ENCODE measurements around the gene CD2BP2. TPM values are rescaled to one million over a fixed set of nuclear protein-coding genes. Genes with fewer than 3 reads are reported as not detected.

The CD2BP2 gene
- total and polyA plus RNA-seq, 2 of the 13 experiments (the other 11 are each of a cell fraction or from before 2014, with no cell fraction given) = 24.9 to 54.6 TPM

DNA sequence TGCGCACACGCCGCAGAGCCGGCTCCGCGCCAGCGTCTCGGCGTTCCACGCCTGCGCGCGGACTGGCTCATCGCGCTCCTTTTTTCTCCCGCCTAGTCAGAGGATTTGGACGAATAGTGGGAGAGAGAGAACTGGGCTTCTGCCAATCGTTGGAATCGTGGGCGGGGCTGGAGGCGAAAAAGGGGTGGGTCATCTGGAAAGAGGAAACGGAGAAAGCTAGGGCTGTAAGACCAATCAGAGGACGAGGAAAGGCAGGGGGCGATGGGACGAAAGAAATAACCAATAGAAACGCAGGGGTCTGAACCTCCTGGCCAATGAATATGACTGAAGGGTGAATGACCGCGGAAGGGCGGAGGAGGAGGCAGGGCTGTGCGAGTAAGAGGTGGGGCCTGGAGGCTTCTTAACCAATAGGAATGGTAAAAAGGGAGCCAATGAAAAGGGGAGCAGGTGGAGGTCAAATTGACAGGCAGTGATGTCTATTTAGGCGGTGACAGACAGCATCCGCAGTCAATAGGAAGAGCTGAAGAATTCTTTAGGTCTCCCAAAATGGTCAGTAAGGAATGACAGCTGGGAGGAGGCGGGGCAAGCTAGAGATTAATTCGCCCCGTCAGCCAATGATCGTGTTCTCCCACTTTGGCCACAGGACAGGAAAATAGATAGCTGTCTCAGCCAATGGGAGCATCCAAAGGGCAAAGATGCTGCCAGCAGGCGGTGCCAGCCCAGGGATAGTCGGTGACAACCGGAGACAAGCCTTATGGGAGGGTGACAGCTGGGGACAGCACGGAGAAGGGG is 15.5 kb upstream of the CD2BP2 start, which contains the start of gene TBC1D10B (continued):
- TF ChIP-seq, protein P1, sequence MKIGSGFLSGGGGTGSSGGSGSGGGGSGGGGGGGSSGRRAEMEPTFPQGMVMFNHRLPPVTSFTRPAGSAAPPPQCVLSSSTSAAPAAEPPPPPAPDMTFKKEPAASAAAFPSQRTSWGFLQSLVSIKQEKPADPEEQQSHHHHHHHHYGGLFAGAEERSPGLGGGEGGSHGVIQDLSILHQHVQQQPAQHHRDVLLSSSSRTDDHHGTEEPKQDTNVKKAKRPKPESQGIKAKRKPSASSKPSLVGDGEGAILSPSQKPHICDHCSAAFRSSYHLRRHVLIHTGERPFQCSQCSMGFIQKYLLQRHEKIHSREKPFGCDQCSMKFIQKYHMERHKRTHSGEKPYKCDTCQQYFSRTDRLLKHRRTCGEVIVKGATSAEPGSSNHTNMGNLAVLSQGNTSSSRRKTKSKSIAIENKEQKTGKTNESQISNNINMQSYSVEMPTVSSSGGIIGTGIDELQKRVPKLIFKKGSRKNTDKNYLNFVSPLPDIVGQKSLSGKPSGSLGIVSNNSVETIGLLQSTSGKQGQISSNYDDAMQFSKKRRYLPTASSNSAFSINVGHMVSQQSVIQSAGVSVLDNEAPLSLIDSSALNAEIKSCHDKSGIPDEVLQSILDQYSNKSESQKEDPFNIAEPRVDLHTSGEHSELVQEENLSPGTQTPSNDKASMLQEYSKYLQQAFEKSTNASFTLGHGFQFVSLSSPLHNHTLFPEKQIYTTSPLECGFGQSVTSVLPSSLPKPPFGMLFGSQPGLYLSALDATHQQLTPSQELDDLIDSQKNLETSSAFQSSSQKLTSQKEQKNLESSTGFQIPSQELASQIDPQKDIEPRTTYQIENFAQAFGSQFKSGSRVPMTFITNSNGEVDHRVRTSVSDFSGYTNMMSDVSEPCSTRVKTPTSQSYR (CRISPR knock-in tag; IDR thresholded peaks at IDR 0.05; ENCODE audit: borderline replicate concordance) = no peak
- no peak for TF ChIP-seq ZSCAN21 (CRISPR knock-in tag; IDR thresholded peaks at IDR 0.05; ENCODE audit: borderline replicate concordance)
- TF ChIP-seq, protein P2, sequence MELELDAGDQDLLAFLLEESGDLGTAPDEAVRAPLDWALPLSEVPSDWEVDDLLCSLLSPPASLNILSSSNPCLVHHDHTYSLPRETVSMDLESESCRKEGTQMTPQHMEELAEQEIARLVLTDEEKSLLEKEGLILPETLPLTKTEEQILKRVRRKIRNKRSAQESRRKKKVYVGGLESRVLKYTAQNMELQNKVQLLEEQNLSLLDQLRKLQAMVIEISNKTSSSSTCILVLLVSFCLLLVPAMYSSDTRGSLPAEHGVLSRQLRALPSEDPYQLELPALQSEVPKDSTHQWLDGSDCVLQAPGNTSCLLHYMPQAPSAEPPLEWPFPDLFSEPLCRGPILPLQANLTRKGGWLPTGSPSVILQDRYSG (CRISPR knock-in tag; IDR thresholded peaks at IDR 0.05) = no peak
- 0 out of 2 replicates have a peak, but pooled peaks have one; percentile 17 for TF ChIP-seq ZNF788 (CRISPR knock-in tag; IDR thresholded peaks at IDR 0.05; ENCODE audit: borderline replicate concordance)
- TF ChIP-seq, protein P3, sequence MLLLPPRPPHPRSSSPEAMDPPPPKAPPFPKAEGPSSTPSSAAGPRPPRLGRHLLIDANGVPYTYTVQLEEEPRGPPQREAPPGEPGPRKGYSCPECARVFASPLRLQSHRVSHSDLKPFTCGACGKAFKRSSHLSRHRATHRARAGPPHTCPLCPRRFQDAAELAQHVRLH (CRISPR knock-in tag; IDR thresholded peaks at IDR 0.05; ENCODE audit: borderline replicate concordance, low read depth) = no peak; the same call in 1 of the 2 replicates
- TF ChIP-seq HNRNPUL1 (IDR thresholded peaks at IDR 0.05; ENCODE audit: low read depth, low read length) = no peak
- TF ChIP-seq ZNF33B (CRISPR knock-in tag; IDR thresholded peaks at IDR 0.05) = no peak
- TF ChIP-seq ONECUT2 (CRISPR knock-in tag; IDR thresholded peaks at IDR 0.05) = no peak
- TF ChIP-seq, protein P4, sequence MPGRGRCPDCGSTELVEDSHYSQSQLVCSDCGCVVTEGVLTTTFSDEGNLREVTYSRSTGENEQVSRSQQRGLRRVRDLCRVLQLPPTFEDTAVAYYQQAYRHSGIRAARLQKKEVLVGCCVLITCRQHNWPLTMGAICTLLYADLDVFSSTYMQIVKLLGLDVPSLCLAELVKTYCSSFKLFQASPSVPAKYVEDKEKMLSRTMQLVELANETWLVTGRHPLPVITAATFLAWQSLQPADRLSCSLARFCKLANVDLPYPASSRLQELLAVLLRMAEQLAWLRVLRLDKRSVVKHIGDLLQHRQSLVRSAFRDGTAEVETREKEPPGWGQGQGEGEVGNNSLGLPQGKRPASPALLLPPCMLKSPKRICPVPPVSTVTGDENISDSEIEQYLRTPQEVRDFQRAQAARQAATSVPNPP (CRISPR knock-in tag; IDR thresholded peaks at IDR 0.05) = no peak
- TF ChIP-seq MTA3 (CRISPR knock-in tag; IDR thresholded peaks at IDR 0.05) = no peak
- TF ChIP-seq ZNF816 (CRISPR knock-in tag; IDR thresholded peaks at IDR 0.05; ENCODE audit: borderline replicate concordance) = no peak
- peak; percentile 92 for TF ChIP-seq NFYB (CRISPR knock-in tag; IDR thresholded peaks at IDR 0.05)
- TF ChIP-seq, protein P5, sequence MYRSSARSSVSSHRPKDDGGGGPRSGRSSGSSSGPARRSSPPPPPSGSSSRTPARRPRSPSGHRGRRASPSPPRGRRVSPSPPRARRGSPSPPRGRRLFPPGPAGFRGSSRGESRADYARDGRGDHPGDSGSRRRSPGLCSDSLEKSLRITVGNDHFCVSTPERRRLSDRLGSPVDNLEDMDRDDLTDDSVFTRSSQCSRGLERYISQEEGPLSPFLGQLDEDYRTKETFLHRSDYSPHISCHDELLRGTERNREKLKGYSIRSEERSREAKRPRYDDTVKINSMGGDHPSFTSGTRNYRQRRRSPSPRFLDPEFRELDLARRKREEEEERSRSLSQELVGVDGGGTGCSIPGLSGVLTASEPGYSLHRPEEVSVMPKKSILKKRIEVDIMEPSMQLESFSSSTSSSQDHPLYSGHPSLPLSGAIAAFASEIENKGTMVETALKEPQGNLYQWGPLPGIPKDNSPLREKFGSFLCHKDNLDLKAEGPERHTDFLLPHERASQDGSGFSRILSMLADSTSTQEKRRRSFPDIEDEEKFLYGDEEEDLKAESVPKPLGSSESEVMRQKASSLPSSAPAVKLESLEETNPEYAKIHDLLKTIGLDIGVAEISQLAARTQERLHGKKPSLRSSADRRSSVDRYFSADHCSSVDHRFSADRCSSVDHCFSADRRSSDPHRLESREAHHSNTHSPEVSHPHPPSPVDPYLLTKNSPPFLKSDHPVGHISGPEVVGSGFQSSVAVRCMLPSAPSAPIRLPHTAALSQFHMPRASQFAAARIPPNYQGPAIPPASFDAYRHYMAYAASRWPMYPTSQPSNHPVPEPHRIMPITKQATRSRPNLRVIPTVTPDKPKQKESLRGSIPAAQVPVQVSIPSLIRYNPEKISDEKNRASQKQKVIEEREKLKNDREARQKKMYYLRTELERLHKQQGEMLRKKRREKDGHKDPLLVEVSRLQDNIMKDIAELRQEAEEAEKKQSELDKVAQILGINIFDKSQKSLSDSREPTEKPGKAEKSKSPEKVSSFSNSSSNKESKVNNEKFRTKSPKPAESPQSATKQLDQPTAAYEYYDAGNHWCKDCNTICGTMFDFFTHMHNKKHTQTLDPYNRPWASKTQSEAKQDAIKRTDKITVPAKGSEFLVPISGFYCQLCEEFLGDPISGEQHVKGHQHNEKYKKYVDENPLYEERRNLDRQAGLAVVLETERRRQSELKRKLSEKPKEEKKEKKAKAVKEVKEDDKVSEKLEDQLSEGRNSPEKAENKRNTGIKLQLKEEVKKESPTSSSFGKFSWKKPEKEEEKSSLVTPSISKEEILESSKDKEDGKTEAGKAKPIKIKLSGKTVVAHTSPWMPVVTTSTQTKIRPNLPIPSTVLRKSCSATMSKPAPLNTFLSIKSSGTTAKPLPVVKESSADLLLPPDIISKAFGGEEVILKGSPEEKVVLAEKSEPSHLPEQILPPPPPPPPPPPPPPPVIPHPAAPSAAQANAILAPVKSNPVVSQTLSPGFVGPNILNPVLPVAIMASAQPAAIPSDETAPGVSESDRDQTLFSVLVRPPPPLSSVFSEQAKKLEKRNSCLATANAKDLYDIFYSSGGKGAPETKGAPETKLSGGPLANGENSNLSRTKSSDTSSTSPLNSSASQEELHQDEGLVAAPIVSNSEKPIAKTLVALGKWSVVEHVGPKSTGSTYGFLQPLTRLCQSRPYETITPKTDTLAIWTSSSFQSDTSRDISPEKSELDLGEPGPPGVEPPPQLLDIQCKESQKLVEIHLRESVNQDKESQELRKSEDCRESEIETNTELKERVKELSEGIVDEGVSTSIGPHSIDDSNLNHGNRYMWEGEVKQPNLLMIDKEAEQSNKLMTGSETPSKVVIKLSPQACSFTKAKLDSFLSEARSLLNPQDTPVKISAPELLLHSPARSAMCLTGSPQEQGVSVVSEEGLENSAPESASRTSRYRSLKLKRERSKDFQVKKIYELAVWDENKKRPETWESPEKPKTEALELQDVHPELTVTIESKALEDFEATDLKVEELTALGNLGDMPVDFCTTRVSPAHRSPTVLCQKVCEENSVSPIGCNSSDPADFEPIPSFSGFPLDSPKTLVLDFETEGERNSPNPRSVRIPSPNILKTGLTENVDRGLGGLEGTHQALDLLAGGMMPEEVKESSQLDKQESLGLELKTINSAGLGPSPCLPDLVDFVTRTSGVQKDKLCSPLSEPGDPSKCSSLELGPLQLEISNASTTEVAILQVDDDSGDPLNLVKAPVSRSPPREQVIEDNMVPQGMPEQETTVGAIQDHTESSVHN (CRISPR knock-in tag; IDR thresholded peaks at IDR 0.05) = no peak
